AG04449 (cell line): ENCODE data around the gene TIMMDC1.

ENCODE experiments used
- CTCF ChIA-PET: fragments of 350-600 bp; formaldehyde crosslinking; extraction: SDS; loops from one replicate; lab custom pipeline; 2021; ENCODE audit warnings: antibody characterized with exemption; lab: Yijun Ruan, JAX
- POLR2A ChIA-PET: fragments of 400-600, 350-600 bp; formaldehyde crosslinking; extraction: SDS; loops from one replicate; lab custom pipeline; 2020; ENCODE audit warnings: antibody characterized with exemption, inconsistent platforms; lab: Yijun Ruan, JAX
- DNase-seq: peaks from one replicate; pipeline ENCODE4 v3.0.0-alpha.2; 2010; ENCODE audit warnings: low read depth, low spot score
- H3K4me3 ChIP-seq: 2 replicates; pipeline ENCODE4 v1.5.1; 2011; ENCODE audit warnings: low read depth, mild to moderate bottlenecking, control low read depth, low read length
- CTCF ChIP-seq: IDR thresholded peaks from one replicate; pipeline ENCODE4 v1.5.1; 2011; ENCODE audit warnings: mild to moderate bottlenecking, moderate library complexity, low read length, control low read depth, inconsistent platforms; ENCODE audit not compliant: insufficient read depth; ENCODE audit errors: missing control alignments

The TIMMDC1 gene

GRCh38 chr3:119553823-119554415 is 55.6 kb downstream of the TIMMDC1 start:
- no peak for TF ChIP-seq CTCF
- POLR2A ChIA-PET = no interaction called here
- no peak overlapping the region for H3K4me3 ChIP-seq
- CTCF ChIA-PET = no interaction called here
- no peak for DNase-seq

- H3K4me3 ChIP-seq = no peak overlapping the region
- POLR2A ChIA-PET = no interaction called here
- CTCF ChIA-PET = interaction anchor here (1.6 kb wide), 1 partner anchor 18 kb away, joined by 3 read pairs; no protein-coding TSS in a partner anchor
- no peak for DNase-seq
- no peak for TF ChIP-seq CTCF
Observed at GRCh38 chr3:119555309-119555735, 57.0 kb downstream of the TIMMDC1 start.

DNA sequence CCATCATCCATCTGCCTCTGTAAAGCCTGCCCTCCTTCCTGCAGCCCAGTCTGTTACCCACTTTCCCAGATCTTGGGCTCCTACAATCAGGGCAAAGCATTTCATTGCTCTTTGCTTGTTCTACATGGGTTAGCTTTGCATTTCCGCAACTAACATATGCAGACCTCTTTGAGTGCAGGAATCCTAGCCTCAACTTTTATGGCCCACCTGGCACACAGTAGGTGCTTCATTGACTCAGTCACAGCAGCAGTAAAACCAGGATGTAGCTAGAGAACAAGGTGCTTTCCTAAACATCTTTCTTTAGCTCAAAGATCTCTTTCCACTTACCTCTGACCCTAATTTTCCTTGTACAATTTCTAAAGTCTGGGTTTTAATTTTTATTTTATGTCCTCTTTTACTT is 57.6 kb downstream of the TIMMDC1 start:
- no peak overlapping the region for H3K4me3 ChIP-seq
- TF ChIP-seq CTCF = no peak
- POLR2A ChIA-PET = no interaction called here
- no peak for DNase-seq
- CTCF ChIA-PET = interaction anchor here (1.6 kb wide), 1 partner anchor 19 kb away, joined by 3 read pairs; no protein-coding TSS in a partner anchor

- no peak for DNase-seq
- no peak for TF ChIP-seq CTCF
- H3K4me3 ChIP-seq = no peak overlapping the region
- POLR2A ChIA-PET = no interaction called here
- CTCF ChIA-PET = no interaction called here
Observed at GRCh38 chr3:119557192-119557876, 59.0 kb downstream of the TIMMDC1 start.

- H3K4me3 ChIP-seq = no peak overlapping the region
- ChIA-PET CTCF (no interaction called here), POLR2A (no interaction called here)
- no peak for DNase-seq
- no peak for TF ChIP-seq CTCF
Observed at GRCh38 chr3:119557877-119558269, 59.5 kb downstream of the TIMMDC1 start.

- TF ChIP-seq CTCF = no peak
- H3K4me3 ChIP-seq = no peak overlapping the region
- POLR2A ChIA-PET = no interaction called here
- no peak for DNase-seq
- CTCF ChIA-PET = interaction anchor here (0.8 to 2.2 kb wide), 6 partner anchors 8 to 82 kb away, joined by 3 to 9 read pairs (median 4); no protein-coding TSS in a partner anchor
Observed at GRCh38 chr3:119558626-119559317, 60.4 kb downstream of the TIMMDC1 start.
